PC-9 (cell line): ENCODE measurements around the gene SORBS2. TPM values are rescaled to one million over a fixed set of nuclear protein-coding genes. Genes with fewer than 3 reads are reported as not detected.

Source experiments
- BruUV-seq: library from RNA; stranded (reverse); fragments of 400-500 nt; replicated peaks from 2 replicates; lab custom pipeline; 2021; lab: Mats Ljungman, UMichigan
- CTCF ChIA-PET: fragments of 300-600 bp; sonication (Branson Sonifier 250); formaldehyde crosslinking; loops from one replicate; lab custom pipeline; 2022; ENCODE audit warnings: antibody characterized with exemption; lab: Charles Lee
- POLR2A ChIA-PET: fragments of 300-600 bp; sonication (Branson Sonifier 250); formaldehyde crosslinking; loops from one replicate; lab custom pipeline; 2022; ENCODE audit warnings: antibody characterized with exemption; ENCODE audit not compliant: unreplicated experiment; lab: Charles Lee
- DNase-seq, 2 experiments: peaks; one replicate each; pipeline versions ENCODE4 v3.0.0 to v3.0.0-alpha.2; 2015 to 2022; ENCODE audit warnings: mixed read lengths in 1 of 2
- H2AFZ ChIP-seq: fragments of 200-600 bp; sonication (generic); 2 replicates; pipeline ENCODE4 v1.8.1; 2017; ENCODE audit warnings: antibody characterized with exemption
- H3F3A ChIP-seq: fragments of 200-600 bp; sonication (generic); 2 replicates; pipeline ENCODE4 v1.8.1; 2017; ENCODE audit warnings: antibody characterized with exemption, mild to moderate bottlenecking, low read depth; ENCODE audit not compliant: insufficient read depth
- H3K27ac ChIP-seq: fragments of 200-600 bp; sonication (generic); 2 replicates; pipeline ENCODE4 v1.6.1; 2016; ENCODE audit warnings: mixed run types
- H3K27me3 ChIP-seq: fragments of 200-600 bp; sonication (generic); 2 replicates; pipeline ENCODE4 v1.6.1; 2016; ENCODE audit warnings: low read depth, mixed run types; ENCODE audit not compliant: insufficient read depth
- H3K36me3 ChIP-seq: fragments of 200-600 bp; sonication (generic); 2 replicates; pipeline ENCODE4 v1.6.1; 2016; ENCODE audit warnings: low read depth, mixed run types
- H3K4me1 ChIP-seq: fragments of 200-600 bp; sonication (generic); replicated peaks from 2 replicates; pipeline ENCODE4 v1.6.1; 2016; ENCODE audit warnings: mixed run types; ENCODE audit not compliant: insufficient read depth
- H3K4me2 ChIP-seq: fragments of 200-600 bp; sonication (generic); 2 replicates; pipeline ENCODE4 v1.6.1; 2017; ENCODE audit warnings: mixed run types
- H3K4me3 ChIP-seq: fragments of 200-600 bp; sonication (generic); 2 replicates; pipeline ENCODE4 v1.6.1; 2016; ENCODE audit warnings: mixed run types
- H3K79me2 ChIP-seq: fragments of 200-600 bp; sonication (generic); 2 replicates; pipeline ENCODE4 v1.6.1; 2017; ENCODE audit warnings: low read depth, mixed run types
- H3K9me2 ChIP-seq: fragments of 200-600 bp; sonication (generic); 2 replicates; pipeline ENCODE4 v1.8.1; 2017; ENCODE audit warnings: mild to moderate bottlenecking; ENCODE audit not compliant: insufficient read depth
- H3K9me3 ChIP-seq: fragments of 200-600 bp; sonication (generic); 2 replicates; pipeline ENCODE4 v1.8.1; 2016; ENCODE audit warnings: low read depth; ENCODE audit not compliant: insufficient read depth
- H4K20me1 ChIP-seq: fragments of 200-600 bp; sonication (generic); 2 replicates; pipeline ENCODE4 v1.8.1; 2017; ENCODE audit not compliant: insufficient read depth
- EZH2 ChIP-seq: fragments of 200-600 bp; sonication (generic); IDR thresholded peaks from 2 replicates; pipeline ENCODE4 v1.8.0; 2017; ENCODE audit warnings: antibody characterized with exemption, low read depth
- intact Hi-C: fragments of 100-400 bp; cut with micrococcal nuclease; formaldehyde crosslinking; loops from one replicate; pipeline ENCODE4 v1.10.0; 2022; ENCODE audit not compliant: unreplicated experiment
- total RNA-seq: library from RNA; stranded (reverse); gene quantifications from 2 replicates; pipeline ENCODE4 v1.2.3, GENCODE V29; 2021
- TF ChIP-seq, protein P1 (sequence below): fragments of 200-600 bp; sonication (generic); conservative IDR thresholded peaks from 2 replicates; pipeline ENCODE4 v1.6.1; 2017; ENCODE audit warnings: mixed run types, antibody characterized with exemption, mild to moderate bottlenecking, moderate library complexity

Gene SORBS2
- total RNA-seq, 1 experiment from 2014 or later, result 16.4 TPM

DNA sequence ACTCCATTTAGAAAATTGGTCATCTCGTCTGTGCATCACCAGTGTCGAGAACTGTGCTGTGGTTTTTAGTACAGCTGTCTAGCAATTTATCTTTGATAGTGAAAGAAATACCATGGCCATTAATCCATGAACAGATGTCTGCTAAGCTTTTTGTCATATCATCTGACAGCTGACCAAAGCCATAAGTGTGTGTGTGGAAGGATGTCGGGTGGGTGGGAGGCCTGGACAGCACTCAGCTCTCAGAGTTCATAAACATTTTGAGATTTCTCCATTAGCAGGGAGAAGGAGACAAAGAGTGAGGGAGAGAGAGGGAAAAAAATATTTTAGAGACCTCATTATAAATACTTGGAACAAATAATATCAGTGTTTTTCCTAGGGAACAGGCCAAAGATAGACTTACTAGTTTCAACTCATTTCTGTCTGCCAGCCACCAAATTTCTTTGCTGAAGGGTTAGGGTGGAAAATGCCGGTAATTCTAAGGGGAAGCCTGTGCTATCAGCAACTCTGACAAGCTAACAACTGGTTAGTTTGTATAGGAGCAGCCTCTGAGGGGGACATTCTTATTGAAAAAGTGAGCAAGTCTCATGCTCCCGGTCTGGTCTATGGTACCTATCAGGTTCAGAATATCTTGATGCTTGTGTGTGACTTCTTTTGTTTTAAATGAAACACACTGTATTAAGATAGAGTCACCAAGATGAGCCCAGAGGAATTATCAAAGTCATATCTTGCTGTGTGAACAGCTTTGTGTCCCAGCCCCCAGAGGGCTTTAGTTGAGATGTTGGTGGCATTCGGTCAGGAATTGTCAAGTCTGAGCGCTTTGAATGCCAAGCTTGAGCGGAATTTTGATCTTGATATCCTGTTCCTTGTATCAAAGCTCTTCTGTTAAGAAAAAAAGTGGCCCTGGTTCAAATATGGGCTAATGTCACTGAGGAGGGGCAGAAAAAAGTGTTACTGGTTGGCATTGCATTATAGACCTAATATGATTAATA, 234.7 kb downstream of the SORBS2 start:
- Histone ChIP-seq H3K79me2 (no peaks in the 10 kb centered on the region), H3K9me3 (no peaks in the 10 kb centered on the region), H2AFZ (no peak overlapping the region), H3K4me2 (no peak overlapping the region), H3K4me3 (no peak overlapping the region), H3K4me1 (peaks cover 19% of the 10 kb centered on the region), H4K20me1 (no peaks in the 10 kb centered on the region), H3F3A (no peaks in the 10 kb centered on the region), H3K27me3 (no peaks in the 10 kb centered on the region), H3K36me3 (no peaks in the 10 kb centered on the region), H3K9me2 (no peaks in the 10 kb centered on the region), H3K27ac (no peak overlapping the region)
- ChIA-PET POLR2A (no interaction called here), CTCF (no interaction called here)
- intact Hi-C loops, result no loop called here
- no TSS peak for BruUV-seq
- TF ChIP-seq, protein P1, sequence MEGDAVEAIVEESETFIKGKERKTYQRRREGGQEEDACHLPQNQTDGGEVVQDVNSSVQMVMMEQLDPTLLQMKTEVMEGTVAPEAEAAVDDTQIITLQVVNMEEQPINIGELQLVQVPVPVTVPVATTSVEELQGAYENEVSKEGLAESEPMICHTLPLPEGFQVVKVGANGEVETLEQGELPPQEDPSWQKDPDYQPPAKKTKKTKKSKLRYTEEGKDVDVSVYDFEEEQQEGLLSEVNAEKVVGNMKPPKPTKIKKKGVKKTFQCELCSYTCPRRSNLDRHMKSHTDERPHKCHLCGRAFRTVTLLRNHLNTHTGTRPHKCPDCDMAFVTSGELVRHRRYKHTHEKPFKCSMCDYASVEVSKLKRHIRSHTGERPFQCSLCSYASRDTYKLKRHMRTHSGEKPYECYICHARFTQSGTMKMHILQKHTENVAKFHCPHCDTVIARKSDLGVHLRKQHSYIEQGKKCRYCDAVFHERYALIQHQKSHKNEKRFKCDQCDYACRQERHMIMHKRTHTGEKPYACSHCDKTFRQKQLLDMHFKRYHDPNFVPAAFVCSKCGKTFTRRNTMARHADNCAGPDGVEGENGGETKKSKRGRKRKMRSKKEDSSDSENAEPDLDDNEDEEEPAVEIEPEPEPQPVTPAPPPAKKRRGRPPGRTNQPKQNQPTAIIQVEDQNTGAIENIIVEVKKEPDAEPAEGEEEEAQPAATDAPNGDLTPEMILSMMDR, result no peak
- no peak for TF ChIP-seq EZH2
- DNase-seq, result no peak

DNA sequence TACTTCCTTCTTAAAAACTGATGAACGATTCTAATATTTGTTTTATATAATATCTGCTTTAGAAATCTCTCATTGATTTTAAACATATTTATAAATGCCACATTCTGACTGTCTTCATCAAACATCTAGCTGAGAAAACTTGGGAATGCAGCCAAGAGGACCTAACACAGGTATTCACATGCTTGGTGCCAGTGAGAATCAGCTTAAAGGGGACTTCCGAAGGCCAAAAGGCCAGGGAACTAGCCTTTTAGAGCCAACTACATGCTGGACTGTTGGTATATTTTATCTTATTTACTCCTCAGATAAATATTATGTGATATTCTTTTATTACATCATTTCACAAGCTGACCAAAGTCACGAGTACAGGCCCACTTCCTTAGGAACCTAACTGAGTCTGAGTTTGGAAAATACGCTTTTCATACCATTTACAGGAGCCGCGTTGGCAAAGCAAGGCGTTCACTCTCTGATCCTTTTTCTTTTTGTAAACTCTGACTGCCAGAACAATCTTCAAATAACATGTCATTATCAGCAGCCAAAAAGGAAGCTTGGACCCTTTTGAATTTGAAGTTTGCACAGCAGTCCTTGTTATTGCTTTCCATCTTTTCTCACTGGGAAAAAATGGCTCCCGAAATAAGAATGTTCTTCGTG, 235.6 kb downstream of the SORBS2 start:
- H3K27me3 ChIP-seq, result no peaks in the 10 kb centered on the region
- H3K4me3 ChIP-seq, result no peak overlapping the region
- intact Hi-C loops, result no loop called here
- no TSS peak for BruUV-seq
- H3K36me3 ChIP-seq, result no peaks in the 10 kb centered on the region
- H3K79me2 ChIP-seq, result no peaks in the 10 kb centered on the region
- no peak overlapping the region for H3K4me2 ChIP-seq
- H4K20me1 ChIP-seq, result no peaks in the 10 kb centered on the region
- no peak for DNase-seq
- no peak overlapping the region for H3K27ac ChIP-seq
- ChIA-PET POLR2A (no interaction called here), CTCF (no interaction called here)
- H3K4me1 ChIP-seq, result peaks cover 19% of the 10 kb centered on the region
- no peaks in the 10 kb centered on the region for H3K9me3 ChIP-seq
- TF ChIP-seq, protein P1, result no peak
- no peak for TF ChIP-seq EZH2
- no peaks in the 10 kb centered on the region for H3K9me2 ChIP-seq
- no peak overlapping the region for H2AFZ ChIP-seq
- H3F3A ChIP-seq, result no peaks in the 10 kb centered on the region

DNA sequence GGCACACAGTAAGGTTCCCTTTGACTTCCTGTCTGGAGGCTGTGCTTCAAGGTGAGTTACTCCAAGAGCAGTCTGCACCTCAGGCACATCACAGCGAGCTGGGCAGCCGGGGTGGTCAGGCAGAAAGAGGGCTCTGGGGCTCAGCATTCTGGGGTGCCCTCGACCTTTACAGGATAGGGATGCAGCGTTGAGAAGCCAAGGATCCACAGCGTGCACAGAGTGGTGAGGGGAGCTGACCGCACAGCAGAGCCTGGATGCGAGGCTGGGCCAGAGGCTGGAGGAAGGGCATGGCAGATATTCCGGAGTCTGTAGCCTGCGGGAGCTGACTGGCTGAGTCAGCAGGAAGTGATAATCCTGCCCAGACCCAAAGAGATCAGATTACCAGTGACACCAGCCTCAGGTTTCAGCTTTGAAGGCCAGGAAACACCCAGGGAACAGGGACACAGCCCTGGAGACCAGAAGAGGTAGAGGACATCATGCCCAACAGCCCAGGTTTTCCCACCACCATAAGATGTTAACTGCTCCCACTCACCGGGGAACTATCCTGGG, 238.3 kb downstream of the SORBS2 start:
- H3K9me2 ChIP-seq, result no peaks in the 10 kb centered on the region
- H3K36me3 ChIP-seq, result no peaks in the 10 kb centered on the region
- POLR2A ChIA-PET, result interaction anchor here (0.5 to 0.8 kb wide), 4 partner anchors 39 to 361 kb away, joined by 3 to 12 read pairs (median 6); no protein-coding TSS in a partner anchor
- no peaks in the 10 kb centered on the region for H3K9me3 ChIP-seq
- no peak for TF ChIP-seq EZH2
- TF ChIP-seq, protein P1, result no peak
- peak overlapping the region; percentile 52 for H3K27ac ChIP-seq
- intact Hi-C loops, result loop anchor here (1.0 kb wide), 1 partner anchor 41 kb away; no protein-coding TSS in a partner anchor
- no peaks in the 10 kb centered on the region for H3K79me2 ChIP-seq
- peak; percentile 77 to 84 for DNase-seq
- H4K20me1 ChIP-seq, result no peaks in the 10 kb centered on the region
- H3K27me3 ChIP-seq, result no peaks in the 10 kb centered on the region
- H3F3A ChIP-seq, result no peaks in the 10 kb centered on the region
- H3K4me2 ChIP-seq, result peak overlapping the region; percentile 66
- H3K4me3 ChIP-seq, result peak overlapping the region; percentile 34; the same call in 1 of the 2 replicates
- CTCF ChIA-PET, result interaction anchor here (0.6 kb wide), 1 partner anchor 304 kb away, joined by 3 read pairs; no protein-coding TSS in a partner anchor
- H3K4me1 ChIP-seq, result peaks cover 19% of the 10 kb centered on the region
- H2AFZ ChIP-seq, result peak overlapping the region; percentile 82
- no TSS peak for BruUV-seq
